Left lung (tissue), 14 donors: ENCODE measurements around the gene CISD3. TPM values are rescaled to one million over a fixed set of nuclear protein-coding genes. Genes with fewer than 3 reads are reported as not detected.
A peak's percentile ranks its signal among the peaks of the same experiment; 100 is the strongest.

ENCODE experiments used
- ATAC-seq: fragments of 200-7000 bp; cut with Tn5 transposase; one replicate; pipeline ENCODE4 v1.9.1; 2020; ENCODE audit warnings: moderate library complexity
- DNase-seq, 4 donors: peaks; one replicate each; pipeline ENCODE4 v3.0.0-alpha.2; 2013 to 2020
- H3K27ac ChIP-seq, 2 donors: fragments of 200-600 bp; sonication (generic) in 1 of 2; one replicate each; pipeline versions ENCODE4 v1.5.0 to v1.8.0; 2020 to 2021
- H3K27me3 ChIP-seq, 2 donors: fragments of 200-600 bp; sonication (generic) in 1 of 2; one replicate each; pipeline versions ENCODE4 v1.5.0 to v1.8.0; 2020 to 2021
- H3K36me3 ChIP-seq, 2 donors: fragments of 200-600 bp; sonication (generic) in 1 of 2; one replicate each; pipeline versions ENCODE4 v1.5.0 to v1.8.0; 2020 to 2021
- H3K4me1 ChIP-seq, 2 donors: fragments of 200-600 bp; one replicate each; pipeline ENCODE4 v1.8.0; 2021
- H3K4me3 ChIP-seq, 2 donors: fragments of 200-600 bp; sonication (generic) in 1 of 2; one replicate each; pipeline versions ENCODE4 v1.5.0 to v1.8.0; 2020 to 2021; ENCODE audit warnings: mild to moderate bottlenecking in 1 of 2
- H3K9me3 ChIP-seq, 2 donors: fragments of 200-600 bp; sonication (generic) in 1 of 2; one replicate each; pipeline versions ENCODE4 v1.5.0 to v1.8.0; 2020 to 2021
- CTCF ChIP-seq, 2 donors: fragments of 200-600 bp; sonication (generic) in 1 of 2; IDR thresholded peaks; one replicate each; pipeline versions ENCODE4 v1.5.0 to v1.8.0; 2021; ENCODE audit warnings: antibody characterized with exemption in 2 of 2
- intact Hi-C, 2 donors: fragments of 100-400 bp; cut with DNase I; formaldehyde crosslinking; loops; one replicate each; pipeline versions ENCODE4 v1.11.2 to v1.14.2; 2022
- long read RNA-seq, 12 donors: library from polyadenylated mRNA in 2 of 12; unstranded in 2 of 12; transcript quantifications; one replicate each; pipeline ENCODE4 v2.0.0 and lab custom pipeline, GENCODE V29; 2019 to 2026
- polyA plus RNA-seq, 6 donors: library from polyadenylated mRNA; unstranded; fragments of 120-200 nt; gene quantifications; one replicate each; pipeline ENCODE4 v1.2.1, GENCODE V29; 2013; ENCODE audit not compliant: insufficient read length in 6 of 6
- total RNA-seq, 2 donors: library from RNA; stranded (reverse); fragmentation: NEBNext Ultra II Directional; extraction: Animal tissue kit (Norgen Biotek cat#: 25700); gene quantifications; one replicate each; pipeline ENCODE4 v1.2.1, GENCODE V29; 2021
- donor health status: DM: no; HTN: yes; CAD: no.
- donor health status: DM: no; HTN: no; CAD: no.

The CISD3 gene
- total RNA-seq (10 to 100 TPM; 32.9 to 49.2 TPM), polyA plus RNA-seq (10 to 100 TPM in 4 of 6 donors, 1 to 10 TPM in 2; 8.6 to 19.4 (median 12.1) TPM)
- long read RNA-seq, donor 1, transcript CISD3-204 (4 exons, 2,074 nt) = major isoform, 25 of 27 reads
- long read RNA-seq, donor 1, partial matches to known transcripts = 0 of 27 reads
- long read RNA-seq, donor 1, other reads (novel, unspliced or antisense) = 0 of 27 reads
- long read RNA-seq, donor 2, transcript CISD3-204 (4 exons, 2,074 nt) = major isoform, 18 of 92 reads
- long read RNA-seq, donor 2, partial matches to known transcripts = 48 of 92 reads
- long read RNA-seq, donor 2, other reads (novel, unspliced or antisense) = 23 of 92 reads
- long read RNA-seq, donor 3, transcript CISD3-204 (4 exons, 2,074 nt) = major isoform, 17 of 20 reads
- long read RNA-seq, donor 3, partial matches to known transcripts = 0 of 20 reads
- long read RNA-seq, donor 3, other reads (novel, unspliced or antisense) = 0 of 20 reads
- long read RNA-seq, donor 4, transcript CISD3-204 (4 exons, 2,074 nt) = major isoform, 44 of 56 reads
- long read RNA-seq, donor 4, transcript CISD3-206 (3 exons, 2,326 nt) = minor isoform, 9 of 56 reads
- long read RNA-seq, donor 4, partial matches to known transcripts = 0 of 56 reads
- long read RNA-seq, donor 4, other reads (novel, unspliced or antisense) = 3 of 56 reads
- long read RNA-seq, donor 5, transcript CISD3-204 (4 exons, 2,074 nt) = major isoform, 15 of 161 reads
- long read RNA-seq, donor 5, partial matches to known transcripts = 127 of 161 reads
- long read RNA-seq, donor 5, other reads (novel, unspliced or antisense) = 15 of 161 reads
- long read RNA-seq, donor 6, transcript CISD3-204 (4 exons, 2,074 nt) = major isoform, 15 of 16 reads
- long read RNA-seq, donor 6, partial matches to known transcripts = 0 of 16 reads
- long read RNA-seq, donor 6, other reads (novel, unspliced or antisense) = 0 of 16 reads
- long read RNA-seq, donor 7, transcript CISD3-204 (4 exons, 2,074 nt) = major isoform, 19 of 22 reads
- long read RNA-seq, donor 7, partial matches to known transcripts = 0 of 22 reads
- long read RNA-seq, donor 7, other reads (novel, unspliced or antisense) = 0 of 22 reads
- long read RNA-seq, donor 8, transcript CISD3-204 (4 exons, 2,074 nt) = major isoform, 16 of 68 reads
- long read RNA-seq, donor 8, partial matches to known transcripts = 20 of 68 reads
- long read RNA-seq, donor 8, other reads (novel, unspliced or antisense) = 28 of 68 reads
- long read RNA-seq, donor 9 = 0 reads
- long read RNA-seq, donor 10, transcript CISD3-204 (4 exons, 2,074 nt) = major isoform, 91 of 104 reads
- long read RNA-seq, donor 10, transcript CISD3-206 (3 exons, 2,326 nt) = minor isoform, 9 of 104 reads
- long read RNA-seq, donor 10, partial matches to known transcripts = 1 of 104 reads
- long read RNA-seq, donor 10, other reads (novel, unspliced or antisense) = 2 of 104 reads
- long read RNA-seq, donor 11 = 0 reads
- long read RNA-seq, donor 12, transcript CISD3-204 (4 exons, 2,074 nt) = major isoform, 9 of 13 reads
- long read RNA-seq, donor 12, partial matches to known transcripts = 0 of 13 reads
- long read RNA-seq, donor 12, other reads (novel, unspliced or antisense) = 0 of 13 reads

GRCh38 chr17:38729886-38730525 lies at the start of gene CISD3:
Gene CISD3, plus strand, starts transcription at chr17:38730341. Its CDS starts 18 bp downstream, at chr17:38730359.
- Histone ChIP-seq H3K4me1 (peaks cover 18 to 52% of the 10 kb centered on the region in 2 donors), H3K36me3 (peaks cover 0 to 23% of the 10 kb centered on the region in 2 donors), H3K27me3 (no peaks in the 10 kb centered on the region), H3K4me3 (peak within 1 kb of the TSS; percentile 60 to 74), H3K27ac (peak within 1 kb of the TSS; percentile 79 to 85), H3K9me3 (no peaks in the 10 kb centered on the region)
- DNase-seq (peak; percentile 74 to 98 (median 88)), ATAC-seq (peak; percentile 89)
- peak; percentile 69 to 82 for TF ChIP-seq CTCF (IDR thresholded peaks at IDR 0.05)
- intact Hi-C loops = no loop called here

- H3K27ac ChIP-seq = no peak overlapping the region
- no peak for TF ChIP-seq CTCF (IDR thresholded peaks at IDR 0.05)
- ATAC-seq = no peak
- peaks cover 0 to 2% of the 10 kb centered on the region in 2 donors for H3K27me3 ChIP-seq
- H3K36me3 ChIP-seq = no peaks in the 10 kb centered on the region
- no peak for DNase-seq
- intact Hi-C loops = no loop called here
- peaks cover 3 to 18% of the 10 kb centered on the region in 2 donors for H3K4me1 ChIP-seq
- no peak overlapping the region for H3K4me3 ChIP-seq
- H3K9me3 ChIP-seq = no peaks in the 10 kb centered on the region
Observed at GRCh38 chr17:38681096-38681495, 49.0 kb upstream of the CISD3 start.

- intact Hi-C loops = no loop called here
- H3K36me3 ChIP-seq = no peaks in the 10 kb centered on the region
- ATAC-seq (peak; percentile 56), DNase-seq (peak in 2 of 4 donors; percentile 61 to 79)
- H3K4me3 ChIP-seq = no peak overlapping the region
- H3K27me3 ChIP-seq = no peaks in the 10 kb centered on the region
- peak overlapping the region in 1 of 2 donors; percentile 13 for H3K27ac ChIP-seq
- no peaks in the 10 kb centered on the region for H3K4me1 ChIP-seq
- TF ChIP-seq CTCF (IDR thresholded peaks at IDR 0.05) = no peak
- no peaks in the 10 kb centered on the region for H3K9me3 ChIP-seq
Observed at GRCh38 chr17:38685491-38685890, 44.6 kb upstream of the CISD3 start.

- Histone ChIP-seq H3K4me1 (no peaks in the 10 kb centered on the region), H3K27ac (no peak overlapping the region), H3K36me3 (no peaks in the 10 kb centered on the region), H3K4me3 (no peak overlapping the region), H3K27me3 (no peaks in the 10 kb centered on the region), H3K9me3 (no peaks in the 10 kb centered on the region)
- no peak for TF ChIP-seq CTCF (IDR thresholded peaks at IDR 0.05)
- intact Hi-C loops = no loop called here
- DNase-seq (no peak), ATAC-seq (no peak)
Observed at GRCh38 chr17:38687286-38687685, 42.9 kb upstream of the CISD3 start.
